ENCODE results near the gene DNAH14.
"Not testable (repeated sequence)": the region's sequence is repeated elsewhere in the genome, so short reads cannot be mapped to it uniquely, and the experiment has no call there.

DNA sequence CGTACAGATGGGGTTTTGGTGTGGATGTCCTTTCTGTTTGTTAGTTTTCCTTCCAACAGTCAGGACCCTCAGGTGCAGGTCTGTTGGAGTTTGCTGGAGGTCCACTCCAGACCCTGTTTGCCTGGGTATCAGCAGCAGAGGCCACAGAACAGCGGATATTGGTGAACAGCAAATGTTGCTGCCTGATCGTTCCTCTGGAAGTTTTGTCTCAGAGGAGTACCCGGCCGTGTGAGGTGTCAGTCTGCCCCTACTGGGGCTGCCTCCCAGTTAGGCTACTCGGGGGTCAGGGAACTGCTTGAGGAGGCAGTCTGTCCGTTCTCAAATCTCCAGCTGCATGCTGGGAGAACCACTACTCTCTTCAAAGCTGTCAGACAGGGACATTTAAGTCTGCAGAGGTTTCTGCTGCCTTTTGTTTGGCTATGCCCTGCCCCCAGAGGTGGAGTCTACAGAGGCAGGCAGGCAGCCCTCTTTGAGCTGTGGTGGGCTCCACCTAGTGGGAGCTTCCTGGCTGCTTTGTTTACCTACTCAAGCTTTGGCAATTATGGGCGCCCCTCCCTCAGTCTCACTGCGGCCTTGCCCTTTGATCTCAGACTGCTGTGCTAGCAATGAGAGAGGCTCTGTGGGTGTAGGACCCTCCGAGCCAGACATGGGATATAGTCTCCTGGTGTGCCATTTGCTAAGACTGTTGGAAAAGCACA lies 16.3 kb downstream of the DNAH14 start:
- TF ChIP-seq POLR2AphosphoS5 (IDR thresholded peaks at IDR 0.05) = not testable (repeated sequence)
- TF ChIP-seq, protein P1, sequence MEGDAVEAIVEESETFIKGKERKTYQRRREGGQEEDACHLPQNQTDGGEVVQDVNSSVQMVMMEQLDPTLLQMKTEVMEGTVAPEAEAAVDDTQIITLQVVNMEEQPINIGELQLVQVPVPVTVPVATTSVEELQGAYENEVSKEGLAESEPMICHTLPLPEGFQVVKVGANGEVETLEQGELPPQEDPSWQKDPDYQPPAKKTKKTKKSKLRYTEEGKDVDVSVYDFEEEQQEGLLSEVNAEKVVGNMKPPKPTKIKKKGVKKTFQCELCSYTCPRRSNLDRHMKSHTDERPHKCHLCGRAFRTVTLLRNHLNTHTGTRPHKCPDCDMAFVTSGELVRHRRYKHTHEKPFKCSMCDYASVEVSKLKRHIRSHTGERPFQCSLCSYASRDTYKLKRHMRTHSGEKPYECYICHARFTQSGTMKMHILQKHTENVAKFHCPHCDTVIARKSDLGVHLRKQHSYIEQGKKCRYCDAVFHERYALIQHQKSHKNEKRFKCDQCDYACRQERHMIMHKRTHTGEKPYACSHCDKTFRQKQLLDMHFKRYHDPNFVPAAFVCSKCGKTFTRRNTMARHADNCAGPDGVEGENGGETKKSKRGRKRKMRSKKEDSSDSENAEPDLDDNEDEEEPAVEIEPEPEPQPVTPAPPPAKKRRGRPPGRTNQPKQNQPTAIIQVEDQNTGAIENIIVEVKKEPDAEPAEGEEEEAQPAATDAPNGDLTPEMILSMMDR (IDR thresholded peaks at IDR 0.05) = not testable (repeated sequence)

Data from breast epithelium (tissue), 3 donors.